Measurements from ENCODE around the gene ANO1. TPM values are rescaled to one million over a fixed set of nuclear protein-coding genes. Genes with fewer than 3 reads are reported as not detected.

ANO1 gene
- total and polyA plus RNA-seq, 4 donors = 7.8 to 64.8 (median 32.2) TPM

GRCh38 chr11:70099578-70100279 lies 21.6 kb downstream of the ANO1 start:
- no peak overlapping the region for H3K9ac ChIP-seq (ENCODE audit: low read depth in 1 of 2, low read length in 2 of 2)
- H3K27me3 ChIP-seq (ENCODE audit: control insufficient read depth in 4 of 4, insufficient read depth in 4 of 4, low read length in 3 of 4) = no peaks in the 10 kb centered on the region
- TF ChIP-seq RXRA (IDR thresholded peaks at IDR 0.05) (no peak), FOXA1 (IDR thresholded peaks at IDR 0.05) (no peak), SP1 (IDR thresholded peaks at IDR 0.05) (no peak), GABPA (IDR thresholded peaks at IDR 0.05 in 1 of 2, conservative IDR thresholded peaks at IDR 0.05 in 1 of 2) (no peak), TAF1 (conservative IDR thresholded peaks at IDR 0.05) (no peak), REST (IDR thresholded peaks at IDR 0.05) (no peak), NR2F2 (IDR thresholded peaks at IDR 0.05) (no peak), HNF4A (conservative IDR thresholded peaks at IDR 0.05) (no peak), CTCF (IDR thresholded peaks at IDR 0.05; ENCODE audit: low read depth, low read length, missing input control) (no peak), FOXA2 (IDR thresholded peaks at IDR 0.05) (no peak), JUND (IDR thresholded peaks at IDR 0.05) (no peak), YY1 (IDR thresholded peaks at IDR 0.05) (no peak), EGR1 (IDR thresholded peaks at IDR 0.05; ENCODE audit: low read depth in 2 of 2) (no peak)
- TF ChIP-seq, protein P1, sequence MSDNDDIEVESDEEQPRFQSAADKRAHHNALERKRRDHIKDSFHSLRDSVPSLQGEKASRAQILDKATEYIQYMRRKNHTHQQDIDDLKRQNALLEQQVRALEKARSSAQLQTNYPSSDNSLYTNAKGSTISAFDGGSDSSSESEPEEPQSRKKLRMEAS (IDR thresholded peaks at IDR 0.05) = no peak
- TF ChIP-seq, protein P2, sequence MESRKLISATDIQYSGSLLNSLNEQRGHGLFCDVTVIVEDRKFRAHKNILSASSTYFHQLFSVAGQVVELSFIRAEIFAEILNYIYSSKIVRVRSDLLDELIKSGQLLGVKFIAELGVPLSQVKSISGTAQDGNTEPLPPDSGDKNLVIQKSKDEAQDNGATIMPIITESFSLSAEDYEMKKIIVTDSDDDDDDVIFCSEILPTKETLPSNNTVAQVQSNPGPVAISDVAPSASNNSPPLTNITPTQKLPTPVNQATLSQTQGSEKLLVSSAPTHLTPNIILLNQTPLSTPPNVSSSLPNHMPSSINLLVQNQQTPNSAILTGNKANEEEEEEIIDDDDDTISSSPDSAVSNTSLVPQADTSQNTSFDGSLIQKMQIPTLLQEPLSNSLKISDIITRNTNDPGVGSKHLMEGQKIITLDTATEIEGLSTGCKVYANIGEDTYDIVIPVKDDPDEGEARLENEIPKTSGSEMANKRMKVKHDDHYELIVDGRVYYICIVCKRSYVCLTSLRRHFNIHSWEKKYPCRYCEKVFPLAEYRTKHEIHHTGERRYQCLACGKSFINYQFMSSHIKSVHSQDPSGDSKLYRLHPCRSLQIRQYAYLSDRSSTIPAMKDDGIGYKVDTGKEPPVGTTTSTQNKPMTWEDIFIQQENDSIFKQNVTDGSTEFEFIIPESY (IDR thresholded peaks at IDR 0.05) = no peak
- TF ChIP-seq, protein P3, sequence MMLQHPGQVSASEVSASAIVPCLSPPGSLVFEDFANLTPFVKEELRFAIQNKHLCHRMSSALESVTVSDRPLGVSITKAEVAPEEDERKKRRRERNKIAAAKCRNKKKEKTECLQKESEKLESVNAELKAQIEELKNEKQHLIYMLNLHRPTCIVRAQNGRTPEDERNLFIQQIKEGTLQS (IDR thresholded peaks at IDR 0.05) = no peak
- no peaks in the 10 kb centered on the region for H3K9me3 ChIP-seq (ENCODE audit: control insufficient read depth in 4 of 4, low read length in 3 of 4)
- H3K27ac ChIP-seq (ENCODE audit: low read depth in 1 of 2, low read length in 2 of 2) = no peak overlapping the region
- no peak overlapping the region for H3K4me3 ChIP-seq (ENCODE audit: low read depth in 1 of 3, low read length in 3 of 3)
- peaks cover 0 to 21% (median 6%) of the 10 kb centered on the region in 4 donors for H3K36me3 ChIP-seq (ENCODE audit: control insufficient read depth in 4 of 4, insufficient read depth in 3 of 4, low read depth in 1 of 4, low read length in 3 of 4)
- no peak for DNase-seq (ENCODE audit: low spot score)
- H3K4me1 ChIP-seq (ENCODE audit: control insufficient read depth in 4 of 4, insufficient read depth in 4 of 4, low read length in 3 of 4) = peaks cover 0 to 9% (median 2%) of the 10 kb centered on the region in 4 donors
- 92% methylated on average over 16 of the region's 16 CpGs for WGBS

All from liver (tissue), 9 donors.